SHP77 treated with DMSO at 0.1 percent for 48 hours (cell line): Measurements from ENCODE around the gene ELL.
"Not testable (repeated sequence)": the region's sequence is repeated elsewhere in the genome, so short reads cannot be mapped to it uniquely, and the experiment has no call there.

Experiments used
- DNase-seq: peaks from one replicate; lab custom pipeline; 2025; lab: John Stamatoyannopoulos, UW

Gene ELL

DNA sequence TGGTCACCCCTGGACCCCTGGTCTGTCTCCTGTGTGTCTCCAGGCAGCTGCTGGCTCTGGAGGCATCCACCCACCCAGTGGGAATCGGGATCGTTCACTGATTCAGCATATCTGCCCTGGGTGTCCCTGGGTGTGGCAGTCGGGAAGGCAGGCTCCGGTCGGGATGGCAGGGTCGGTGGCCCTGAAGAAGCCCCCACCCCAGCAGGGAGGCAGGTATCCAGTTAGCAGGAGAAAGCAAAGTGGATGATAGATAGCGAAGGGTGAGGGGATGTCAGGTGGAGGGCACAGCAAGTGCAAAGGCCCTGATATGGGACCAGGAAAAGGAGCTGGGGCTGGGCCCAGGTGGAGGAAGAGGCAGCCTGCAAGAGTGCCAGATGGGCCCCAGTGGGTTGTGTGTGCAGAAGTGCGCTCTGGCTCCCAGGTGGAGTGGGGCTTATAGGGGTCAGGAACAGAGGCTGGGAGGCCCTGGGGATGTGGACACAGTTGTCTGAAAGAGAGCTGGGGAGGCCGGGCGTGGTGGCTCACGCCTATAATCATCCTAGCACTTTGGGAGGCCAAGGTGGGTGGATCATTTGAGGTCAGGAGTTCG lies 100.4 kb downstream of the ELL start:
- DNase-seq = no peak

DNA sequence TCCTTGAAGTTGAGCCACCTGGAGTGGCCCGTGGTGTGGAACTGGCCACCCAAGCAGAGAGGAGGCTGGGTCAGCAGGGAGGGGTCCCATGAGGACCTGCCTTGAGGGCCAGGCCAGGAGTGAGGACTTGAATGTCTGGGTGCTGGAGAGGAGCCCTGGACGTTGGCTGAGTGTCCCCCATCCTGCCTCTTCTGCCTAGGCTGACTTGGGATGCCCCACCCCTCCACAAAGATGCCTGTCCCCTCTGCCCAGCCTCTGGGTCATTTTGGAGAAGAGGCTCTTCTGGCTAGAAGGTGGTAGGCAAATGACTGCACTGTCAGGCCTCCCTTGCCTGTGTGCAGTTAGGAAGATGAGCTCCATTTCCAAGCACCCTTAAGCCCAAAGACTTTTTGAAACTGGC lies 100.9 kb downstream of the ELL start:
- DNase-seq = no peak

DNA sequence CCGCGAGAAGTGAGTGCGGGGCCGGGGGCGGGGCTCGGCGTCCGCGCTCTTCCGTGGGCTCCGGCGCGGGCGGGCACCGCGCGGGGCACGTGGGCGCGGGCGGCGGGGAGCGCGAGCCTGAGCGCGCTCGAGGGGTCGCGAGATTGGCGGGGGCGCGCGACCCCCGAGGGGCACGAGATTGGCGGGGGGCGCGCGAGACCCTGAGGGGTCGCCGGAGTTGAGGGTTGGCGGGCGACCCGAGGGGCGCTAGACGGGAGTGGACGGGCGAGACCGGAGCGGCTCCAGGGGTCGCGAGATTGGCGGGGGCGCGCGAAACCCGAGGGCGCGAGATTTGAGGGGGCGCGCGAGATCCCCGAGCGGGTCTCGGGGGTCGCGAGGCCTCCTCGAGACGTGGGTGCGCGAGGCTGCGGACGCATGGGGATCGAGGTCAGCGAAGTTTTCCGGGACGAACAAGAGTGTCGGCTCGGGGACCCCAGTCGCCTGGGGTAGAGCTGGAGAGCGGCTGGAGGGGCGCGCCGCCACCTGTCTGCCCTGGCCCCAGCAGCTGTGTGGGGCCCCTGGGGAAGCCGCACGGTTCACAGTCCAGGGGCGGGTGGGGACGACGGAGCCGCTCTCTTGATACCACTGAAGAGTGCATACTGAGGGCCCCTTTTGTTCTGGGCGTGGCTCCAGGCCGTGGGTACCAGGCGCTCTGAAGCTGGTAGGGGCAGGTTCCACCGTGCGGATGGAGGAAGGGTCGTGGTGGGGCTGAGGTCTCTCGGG lies 102.0 kb downstream of the ELL start:
- no peak for DNase-seq

DNA sequence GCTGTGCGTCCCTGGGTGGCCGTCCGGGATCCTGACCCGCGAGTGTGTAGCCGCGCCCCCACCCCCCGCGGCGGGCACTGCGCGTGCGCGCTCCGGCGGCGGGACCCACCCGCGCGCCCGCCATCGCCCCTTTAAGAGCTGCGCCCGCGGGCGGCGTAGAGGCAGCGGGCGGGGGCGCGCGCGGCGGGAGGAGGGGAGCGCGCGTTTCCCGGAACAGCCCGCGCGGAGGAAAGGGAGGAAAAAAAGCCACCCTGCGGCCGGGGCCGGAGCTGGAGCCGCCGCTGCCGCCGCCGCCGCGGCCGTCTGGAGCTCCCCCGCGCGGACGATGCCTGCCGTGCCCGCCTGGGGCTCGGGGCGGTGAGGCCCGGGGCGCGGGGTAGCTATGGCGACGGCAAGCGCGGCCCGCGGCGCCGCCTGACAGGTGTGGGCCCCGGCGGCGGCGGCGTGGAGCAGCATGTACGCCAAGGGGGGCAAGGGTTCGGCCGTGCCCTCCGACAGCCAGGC lies 102.6 kb downstream of the ELL start, which contains the start of gene SSBP4:
SSBP4 (plus strand) TSS at position 204 of the 504 bp plus-strand sequence; CDS start at position 455, 251 bp downstream.
- peak; percentile 27 for DNase-seq

DNA sequence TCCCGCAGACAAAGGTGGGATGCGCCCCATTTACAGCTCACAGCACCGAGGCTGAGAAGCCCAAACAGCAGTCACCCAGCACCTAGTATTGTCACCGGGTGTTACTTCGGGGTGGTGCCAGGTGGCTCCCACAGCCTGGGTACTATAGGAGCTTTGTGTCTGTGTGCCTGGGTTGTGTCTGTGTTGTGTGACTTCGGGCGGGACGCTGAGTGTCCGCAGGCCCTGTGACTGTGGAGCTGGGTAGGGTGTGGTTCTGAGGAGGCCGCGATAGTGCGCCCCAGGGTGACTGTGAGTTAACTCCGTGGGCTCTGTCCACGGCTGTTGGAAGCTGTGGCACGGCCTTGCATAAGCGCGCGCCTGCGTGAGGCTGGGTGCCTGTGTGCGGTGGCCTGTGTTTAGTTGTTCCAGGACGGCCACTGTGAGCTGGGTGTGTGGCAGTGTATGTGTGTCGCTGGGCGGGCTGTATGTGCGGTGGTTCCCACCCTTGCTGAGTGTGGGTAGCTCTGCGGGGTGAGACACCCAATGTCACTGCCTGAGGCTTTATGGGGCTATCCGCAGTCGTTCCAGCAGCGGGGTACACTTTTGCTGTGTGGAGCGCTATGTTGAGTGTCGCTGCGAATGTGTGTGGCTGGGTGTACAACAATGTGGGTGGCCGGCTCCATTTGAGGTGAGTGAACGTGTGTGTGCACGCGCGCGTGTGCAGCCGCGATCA lies 103.2 kb downstream of the ELL start:
- DNase-seq = no peak

DNA sequence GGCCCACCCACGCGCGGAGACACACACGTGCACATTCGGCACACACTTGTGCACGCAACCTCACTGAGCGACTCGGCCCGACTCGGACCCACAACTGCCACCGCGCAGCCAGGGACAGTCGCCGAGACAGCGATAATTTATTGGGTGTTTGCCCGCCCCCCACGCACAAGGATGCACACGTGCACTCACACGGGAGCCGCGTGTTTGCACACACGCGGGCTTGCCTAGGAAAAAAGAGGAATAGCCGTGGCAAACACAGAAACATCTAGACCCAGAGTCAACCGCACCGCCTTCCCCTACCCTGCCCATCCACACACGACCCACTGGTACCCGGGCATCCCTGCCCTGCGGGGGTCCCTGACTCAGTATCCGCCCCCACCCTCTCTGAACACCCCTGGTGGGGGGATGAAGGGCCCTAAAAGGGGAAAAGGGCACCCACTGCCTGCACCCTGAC lies 103.8 kb downstream of the ELL start:
- DNase-seq = no peak

DNA sequence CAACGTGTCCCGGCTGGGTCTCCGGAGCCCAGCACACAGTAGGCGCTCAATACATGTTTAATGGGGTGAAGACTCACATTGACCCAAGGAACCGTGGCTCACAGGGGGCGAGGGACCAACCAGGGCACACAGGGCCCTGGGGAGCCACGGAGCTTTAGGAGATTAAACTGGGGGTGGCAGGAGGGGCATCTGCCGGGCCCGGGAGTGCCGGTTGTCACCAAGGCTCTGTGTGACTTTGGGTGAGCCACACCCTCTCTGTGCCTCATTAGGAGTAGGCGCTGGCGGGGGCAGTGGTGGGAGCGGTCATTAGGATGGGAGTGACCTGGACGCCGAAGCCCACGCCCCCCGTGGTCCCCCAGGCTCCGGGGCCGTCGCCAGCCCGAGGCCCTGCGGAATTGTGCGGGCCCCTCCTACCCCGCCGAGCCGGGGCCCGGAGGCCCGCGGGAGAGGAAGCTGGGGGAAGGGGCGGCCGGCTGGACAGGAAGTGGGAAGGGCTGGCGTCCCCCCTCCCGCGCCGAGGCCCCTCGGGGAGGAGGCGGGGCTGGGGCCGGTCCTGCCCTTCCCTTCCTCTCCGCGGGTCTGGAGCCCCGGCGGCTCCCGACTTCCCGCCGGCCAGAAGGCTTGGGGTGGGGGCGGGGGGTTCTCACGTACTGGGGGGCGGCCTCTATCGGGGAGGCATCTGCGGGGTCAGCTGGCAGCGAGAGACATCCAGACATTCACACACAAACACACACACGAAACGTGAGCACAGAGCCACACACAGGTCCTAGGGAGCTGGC lies 104.4 kb downstream of the ELL start:
- DNase-seq = peak; percentile 54

DNA sequence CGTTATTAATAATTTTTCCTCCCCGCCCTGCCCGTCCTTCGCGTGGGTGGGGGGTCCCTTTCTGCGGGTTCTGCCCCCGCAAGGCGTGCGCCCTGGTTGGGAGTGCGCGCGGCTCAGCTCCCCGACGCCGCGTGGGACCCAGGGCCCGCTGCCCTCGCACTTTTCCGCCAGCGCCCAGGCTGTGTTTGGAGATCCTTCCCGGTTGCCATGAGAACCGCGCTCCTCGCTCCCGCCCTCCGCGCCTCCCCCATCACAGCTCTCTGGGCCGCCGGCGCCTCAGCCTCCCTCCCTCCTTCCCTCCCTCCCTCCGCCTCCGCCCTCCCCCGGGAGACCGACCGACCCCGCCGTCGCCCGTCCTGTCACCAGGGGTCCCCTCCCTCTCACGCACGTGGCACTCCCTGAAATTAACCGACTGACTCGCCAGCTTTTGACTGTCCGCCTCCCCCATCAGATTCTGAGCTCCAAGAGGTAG lies 105.1 kb downstream of the ELL start:
- DNase-seq = peak; percentile 64

DNA sequence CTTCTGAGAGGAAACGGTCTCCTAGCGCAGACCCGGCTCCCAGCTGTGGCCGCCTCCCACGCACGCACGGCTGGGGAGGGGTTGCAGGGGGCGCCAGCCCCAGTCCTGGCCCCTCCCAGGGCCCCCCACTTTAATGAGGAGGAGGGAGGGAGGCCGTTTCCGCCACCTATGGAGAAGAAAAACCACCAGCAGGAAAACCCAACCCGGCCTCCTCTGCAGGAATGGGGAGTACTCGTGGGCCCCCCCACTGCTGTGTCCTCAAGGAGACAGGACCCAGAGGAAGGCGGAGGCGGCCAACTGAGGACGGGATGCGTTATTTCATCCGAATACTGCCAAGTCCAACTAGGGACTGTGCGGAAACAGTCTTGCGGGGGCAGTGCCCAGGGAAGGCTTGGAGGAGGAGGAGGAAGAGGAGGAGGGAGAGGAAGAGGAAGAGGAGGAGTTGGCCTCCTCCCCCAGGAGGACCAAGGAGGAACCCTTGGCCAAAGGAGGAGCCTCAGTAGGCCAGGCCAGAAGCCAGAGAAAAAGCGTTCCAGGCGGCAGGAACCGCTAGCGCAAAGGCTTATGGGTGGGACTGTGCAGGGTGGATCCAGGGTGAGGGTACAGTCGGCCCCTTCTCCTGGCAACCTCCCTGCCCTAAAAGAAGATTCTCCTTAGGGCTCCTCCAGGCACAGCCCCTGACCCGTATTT lies 106.5 kb downstream of the ELL start:
- no peak for DNase-seq

DNA sequence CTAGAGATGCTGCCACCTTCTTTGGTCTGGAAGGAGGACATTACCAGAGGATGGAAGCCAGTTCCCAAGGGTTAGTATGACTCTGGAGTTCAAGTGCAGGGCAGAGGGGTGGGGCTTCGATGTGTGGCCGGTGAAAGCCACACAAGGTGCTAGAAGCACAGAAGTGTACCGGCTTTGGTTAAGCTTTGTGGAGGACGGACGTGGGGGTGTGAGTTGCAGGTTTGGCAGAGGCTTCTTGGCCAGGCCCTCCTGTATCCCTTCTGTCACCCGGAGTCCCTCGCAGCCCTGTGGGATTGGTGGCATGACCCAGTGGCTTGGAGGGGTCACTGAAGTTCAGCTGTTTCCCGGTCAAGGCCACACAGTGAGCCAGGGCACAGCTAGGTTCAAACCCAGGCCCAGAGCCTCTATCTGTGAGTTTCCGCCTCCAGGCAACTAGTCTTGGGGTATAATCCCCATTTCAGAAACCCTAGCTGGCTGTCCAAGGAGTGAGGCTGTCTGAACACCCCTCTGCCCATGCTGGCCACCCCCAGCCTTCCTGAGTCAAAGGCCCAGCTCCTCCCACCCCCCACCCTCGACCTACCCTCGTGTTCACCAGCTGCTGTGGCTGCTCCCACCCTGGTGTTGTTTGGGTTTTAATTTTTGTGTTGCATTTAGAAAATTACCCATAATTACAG lies 107.2 kb downstream of the ELL start:
- DNase-seq = no peak

DNA sequence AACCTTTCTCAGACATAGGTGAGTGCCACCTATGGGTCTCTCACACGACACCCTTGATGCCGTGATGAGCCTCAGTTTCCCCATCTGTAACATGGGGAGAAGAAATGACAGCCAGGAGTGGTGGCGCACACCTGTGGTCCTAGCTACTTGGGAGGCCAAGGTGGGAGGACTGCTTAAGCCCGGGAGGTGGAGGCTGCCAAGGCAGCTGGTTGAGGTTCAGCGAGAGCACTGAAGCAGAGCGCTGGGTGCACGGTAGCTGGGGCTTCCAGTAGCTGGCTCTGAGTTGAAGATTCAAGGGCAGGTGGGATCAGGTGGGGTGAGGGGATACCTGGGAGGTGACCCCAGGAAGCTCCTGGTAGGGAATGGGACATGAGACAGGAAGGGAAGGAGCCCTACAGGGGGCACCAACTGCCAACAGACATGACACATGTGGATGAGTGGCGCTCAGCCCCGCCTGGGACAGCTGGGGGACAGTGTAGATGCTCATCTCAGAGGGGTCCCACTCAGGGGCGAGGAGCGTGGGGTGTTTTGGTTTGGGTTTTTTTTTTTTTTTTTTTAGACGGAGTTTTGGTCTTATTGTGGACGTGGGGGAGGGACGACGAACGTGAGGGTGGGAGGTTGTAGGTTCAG lies 109.1 kb downstream of the ELL start:
- no peak for DNase-seq

DNA sequence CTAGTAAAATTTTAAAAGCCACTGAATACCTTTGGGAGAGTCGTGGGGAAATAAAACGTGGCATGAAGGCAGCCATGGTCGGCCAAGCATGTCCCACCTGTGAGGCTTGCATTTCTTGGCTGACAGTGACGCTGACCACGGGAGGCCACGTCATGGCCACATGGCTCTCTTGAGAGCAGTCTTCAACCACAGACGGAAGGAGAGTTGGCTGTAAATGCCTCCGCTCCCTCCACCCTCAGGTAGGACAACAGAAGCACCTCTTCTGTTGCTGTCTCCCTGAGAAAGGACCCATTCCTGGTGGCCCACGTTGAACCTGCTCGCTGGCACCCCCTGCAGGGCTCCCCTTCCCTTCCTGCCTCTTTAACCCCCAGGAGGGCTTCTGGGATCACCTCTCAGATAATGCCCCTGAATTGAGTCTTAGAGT lies 113.8 kb downstream of the ELL start:
- DNase-seq = peak; percentile 28

DNA sequence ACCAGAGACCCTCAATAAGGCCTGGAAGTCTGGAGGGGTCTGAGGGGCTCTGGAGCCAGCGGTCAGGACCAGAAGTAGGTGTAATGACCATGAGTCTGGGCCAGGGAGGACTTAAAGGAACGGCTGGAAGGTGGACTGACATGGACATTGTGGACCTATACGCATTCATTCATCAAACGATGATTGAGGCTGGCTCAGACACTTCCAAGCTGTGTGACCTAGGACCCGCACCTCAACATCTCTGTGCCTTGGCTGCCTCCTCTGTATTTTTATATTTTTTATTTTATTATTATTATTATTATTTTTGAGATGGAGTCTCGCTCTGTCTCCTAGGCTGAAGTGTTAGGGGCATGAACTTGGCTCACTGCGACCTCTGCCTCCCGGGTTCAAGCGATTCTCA lies 115.1 kb downstream of the ELL start:
- no peak for DNase-seq

DNA sequence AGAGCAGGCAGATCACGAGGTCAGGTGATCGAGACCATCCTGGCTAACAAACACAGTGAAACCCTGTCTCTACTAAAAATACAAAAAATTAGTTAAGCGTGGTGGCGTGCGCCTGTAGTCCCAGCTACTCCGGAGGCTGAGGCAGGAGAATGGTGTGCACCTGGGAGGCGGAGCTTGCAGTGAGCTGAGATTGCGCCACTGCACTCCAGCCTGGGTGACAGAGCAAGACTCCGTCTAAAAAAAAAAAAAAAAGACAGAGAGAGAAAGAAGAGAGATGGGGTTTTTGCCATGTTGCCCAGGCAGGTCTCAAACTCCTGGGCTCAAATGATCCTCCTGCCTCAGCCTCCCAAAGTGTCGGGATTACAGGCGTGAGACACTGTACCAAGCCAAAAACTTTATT lies 116.1 kb downstream of the ELL start:
- DNase-seq = not testable (repeated sequence)

DNA sequence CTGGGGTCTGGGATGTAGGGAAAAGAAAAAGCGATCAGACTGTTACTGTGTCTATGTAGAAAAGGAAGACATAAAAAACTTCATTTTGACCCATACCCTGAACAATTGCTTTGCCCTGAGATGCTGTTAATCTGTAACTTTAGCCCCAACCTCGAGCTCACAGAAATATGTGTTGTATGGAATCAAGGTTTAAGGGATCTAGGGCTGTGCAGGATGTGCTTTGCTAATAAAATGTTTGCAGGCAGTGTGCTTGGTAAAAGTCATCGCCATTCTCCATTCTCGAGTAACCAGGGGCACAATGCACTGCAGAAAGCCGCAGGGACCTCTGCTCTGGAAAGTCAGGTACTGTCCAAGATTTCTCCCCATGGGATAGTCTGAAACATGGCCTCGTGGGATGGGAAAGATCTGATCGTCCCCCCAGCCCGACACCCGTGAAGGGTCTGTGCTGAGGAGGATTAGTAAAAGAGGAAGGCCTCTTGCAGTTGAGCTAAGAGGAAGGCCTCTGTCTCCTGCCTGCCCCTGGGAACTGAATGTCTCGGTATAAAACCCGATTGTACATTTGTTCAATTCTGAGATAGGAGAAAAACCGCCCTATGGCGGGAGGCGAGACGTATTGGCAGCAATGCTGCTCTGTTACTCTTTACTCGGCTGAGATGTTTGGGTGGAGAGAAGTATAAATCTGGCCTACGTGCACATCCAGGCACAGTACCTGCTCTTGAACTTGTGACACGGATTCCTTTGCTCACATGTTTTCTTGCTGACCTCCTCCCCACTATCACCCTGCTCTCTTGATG lies 119.2 kb downstream of the ELL start:
- not testable (repeated sequence) for DNase-seq

DNA sequence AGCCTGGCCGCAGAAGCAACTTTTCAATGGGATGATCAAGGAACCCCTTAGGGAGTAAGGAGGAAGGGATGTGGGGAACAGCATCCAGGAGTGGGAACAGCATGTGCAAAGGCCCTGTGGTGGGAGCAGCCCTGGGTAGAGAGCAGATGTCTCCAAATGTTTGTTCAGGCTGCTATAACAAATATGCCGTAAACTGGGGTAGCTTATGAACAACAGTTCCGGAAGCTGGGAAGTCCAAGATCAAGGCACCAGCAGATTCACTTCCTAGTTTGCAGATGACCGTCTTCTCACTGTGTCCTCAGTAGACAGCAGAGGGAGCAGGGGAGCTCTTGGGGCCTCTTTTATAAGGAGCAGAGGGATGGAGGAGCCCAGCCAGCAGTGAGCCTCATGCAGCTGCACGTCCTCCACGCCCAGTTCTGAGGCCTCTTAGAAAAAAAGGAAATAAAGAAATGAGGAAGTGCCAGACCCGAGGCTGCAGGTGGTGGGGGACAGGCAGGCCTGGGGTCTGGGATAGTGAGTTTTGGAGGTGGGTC lies 120.2 kb downstream of the ELL start:
- DNase-seq = no peak

DNA sequence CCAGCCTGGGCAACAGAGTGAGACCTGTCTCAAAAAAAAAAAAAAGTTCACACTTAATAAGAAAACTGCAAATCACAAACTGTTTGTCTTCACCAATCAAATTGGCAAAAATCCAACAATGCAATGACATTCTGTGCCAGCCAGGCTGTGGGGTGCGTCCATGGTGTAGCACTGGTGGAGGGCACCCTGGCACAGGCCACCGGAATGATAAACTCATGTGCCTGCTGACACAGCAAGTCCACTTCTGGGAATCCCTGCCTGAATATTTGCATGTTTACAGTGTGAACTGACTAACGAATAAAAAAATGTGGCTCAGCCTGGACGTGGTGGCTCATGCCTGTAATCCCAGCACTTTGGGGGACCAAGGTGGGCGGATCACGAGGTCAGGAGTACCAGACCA lies 122.9 kb downstream of the ELL start:
- DNase-seq = no peak

DNA sequence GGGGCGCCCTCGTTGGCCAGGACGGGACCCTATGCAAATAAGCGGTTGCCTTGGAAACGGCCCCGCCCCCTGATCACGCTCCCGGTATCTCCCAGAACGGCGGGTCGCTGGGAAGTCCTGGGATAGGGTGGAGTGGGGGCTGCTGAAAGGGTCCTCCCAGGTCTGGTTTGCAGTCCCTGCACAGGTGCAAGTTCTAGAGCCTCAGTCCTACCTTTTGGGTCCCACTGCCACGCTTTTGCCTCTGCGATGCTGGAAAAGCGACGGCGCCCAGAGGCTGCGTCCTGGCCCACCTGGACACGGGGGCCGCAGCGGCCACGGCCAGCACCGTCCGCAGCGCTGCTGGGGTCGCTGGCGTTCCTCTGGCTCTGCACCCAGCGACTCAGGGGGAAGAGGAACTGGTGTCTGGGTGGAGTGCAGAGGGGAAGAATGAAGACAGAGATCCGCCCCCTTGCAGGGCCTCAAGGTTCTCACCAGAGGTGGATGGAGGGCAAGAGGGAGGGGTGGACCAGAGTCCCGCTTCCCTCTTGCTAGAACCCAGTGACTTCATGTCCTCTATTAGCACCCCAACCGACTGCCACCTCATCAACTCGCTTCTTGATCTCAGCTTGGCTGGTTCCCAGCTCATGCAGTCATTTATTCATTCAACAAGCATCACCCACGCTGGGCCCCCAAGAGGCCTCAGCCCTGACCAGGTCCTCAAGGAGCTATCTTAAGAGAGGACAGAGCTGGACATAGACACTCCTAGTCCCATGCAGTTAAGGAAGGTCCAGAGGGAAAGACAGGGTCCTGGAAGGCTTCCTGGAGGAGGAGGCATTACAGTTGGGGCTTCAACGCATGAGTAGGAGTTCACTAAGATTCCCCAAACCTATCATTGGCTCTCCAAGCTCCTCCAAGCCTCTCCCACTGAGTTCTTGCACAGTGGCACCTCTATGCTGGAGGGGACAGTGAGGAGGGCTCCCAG lies 124.3 kb downstream of the ELL start, which contains the start of gene LRRC25:
LRRC25 (minus strand) TSS at position 381 of the 961 bp plus-strand sequence. CDS start 659 bp downstream, outside the sequence.
- no peak for DNase-seq
